GM11168 (cell line): ENCODE results near the gene UBASH3B.
"Not testable (repeated sequence)": the region's sequence is repeated elsewhere in the genome, so short reads cannot be mapped to it uniquely, and the experiment has no call there.

Source experiments
- in situ Hi-C: fragments of 300-500 bp; cut with MboI; formaldehyde crosslinking; loops from one replicate; pipeline ENCODE4 v1.12.0; 2022; ENCODE audit warnings: low sequenced_read_pairs; ENCODE audit not compliant: unreplicated experiment

Gene UBASH3B

DNA sequence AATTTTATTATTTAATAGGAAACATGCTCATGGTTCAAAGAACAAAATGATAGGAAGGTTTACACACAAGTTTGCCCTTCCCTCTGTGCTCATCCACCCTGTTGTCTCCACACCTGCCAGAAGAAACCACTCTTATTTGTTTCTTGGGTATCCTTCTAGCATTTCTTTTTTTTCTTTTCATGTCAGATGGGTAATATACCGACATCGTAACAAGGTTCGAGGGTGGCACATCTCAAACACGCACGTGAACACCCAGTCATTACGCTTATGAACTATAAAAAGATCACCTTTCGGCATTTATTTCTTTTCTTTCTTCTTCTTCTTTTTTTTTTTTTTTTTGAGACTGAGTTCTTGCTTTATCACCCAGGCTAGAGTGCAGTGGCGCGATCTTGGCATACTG is 70.5 kb downstream of the UBASH3B start:
- in situ Hi-C loops, result no loop called here

DNA sequence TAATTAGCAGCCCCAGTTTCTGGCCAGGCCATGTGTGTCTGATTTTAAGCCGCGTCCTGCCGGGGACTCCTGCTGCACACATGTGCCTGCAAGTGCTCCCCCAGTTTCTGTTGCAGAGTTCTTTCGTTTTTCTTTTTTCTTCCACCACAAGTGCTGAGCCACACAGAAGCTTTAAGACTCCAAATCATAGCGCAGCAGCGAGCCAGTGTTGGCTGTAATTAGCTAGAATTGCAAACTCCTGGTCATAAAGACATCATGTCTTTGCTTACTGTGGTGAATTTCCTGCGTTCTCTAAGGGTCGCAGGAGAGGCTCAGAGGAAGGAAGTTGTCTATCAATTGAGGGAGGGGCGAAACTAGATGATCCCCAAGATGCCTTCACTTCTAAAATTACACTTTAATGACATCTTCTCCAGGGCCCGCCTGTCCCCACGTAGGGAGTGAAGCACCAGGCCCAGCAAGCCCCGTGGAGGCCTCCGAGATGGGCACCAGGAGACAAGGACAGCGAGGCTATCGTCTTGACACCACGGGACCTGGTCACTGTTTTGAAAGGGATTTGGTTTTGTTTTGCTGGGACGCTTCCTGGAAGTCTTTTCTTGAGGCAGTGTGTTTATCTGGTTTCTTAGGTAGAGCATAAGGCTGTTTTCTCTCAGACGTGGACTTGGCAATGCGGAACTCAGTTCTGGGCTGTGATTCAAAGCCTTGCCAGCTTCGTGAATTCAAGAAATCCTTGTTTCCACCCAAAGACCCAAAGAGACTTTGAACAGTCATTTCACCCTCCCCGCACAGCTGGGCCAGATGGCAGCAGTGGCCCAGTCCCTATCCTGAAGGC is 71.8 kb downstream of the UBASH3B start:
- in situ Hi-C loops, result no loop called here

DNA sequence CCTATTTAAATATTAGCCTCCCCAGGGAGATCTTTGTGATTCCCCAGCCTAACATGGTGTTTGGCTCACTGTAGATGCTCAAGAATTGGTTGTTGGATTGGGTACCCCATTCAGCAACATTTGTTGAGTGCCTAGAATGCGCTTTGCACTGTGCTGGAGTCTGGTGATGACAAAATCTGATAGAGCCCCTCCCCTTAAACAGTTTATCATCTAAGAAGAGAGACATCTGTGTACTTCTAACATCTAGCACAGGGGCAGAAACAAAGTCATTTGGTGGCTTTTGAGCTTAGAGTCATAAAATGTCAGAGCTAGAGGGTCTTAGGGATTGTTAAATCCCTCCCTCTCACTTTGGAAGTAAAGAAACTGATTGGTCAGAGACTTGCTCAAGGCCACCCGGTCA is 73.0 kb downstream of the UBASH3B start:
- in situ Hi-C loops, result no loop called here

DNA sequence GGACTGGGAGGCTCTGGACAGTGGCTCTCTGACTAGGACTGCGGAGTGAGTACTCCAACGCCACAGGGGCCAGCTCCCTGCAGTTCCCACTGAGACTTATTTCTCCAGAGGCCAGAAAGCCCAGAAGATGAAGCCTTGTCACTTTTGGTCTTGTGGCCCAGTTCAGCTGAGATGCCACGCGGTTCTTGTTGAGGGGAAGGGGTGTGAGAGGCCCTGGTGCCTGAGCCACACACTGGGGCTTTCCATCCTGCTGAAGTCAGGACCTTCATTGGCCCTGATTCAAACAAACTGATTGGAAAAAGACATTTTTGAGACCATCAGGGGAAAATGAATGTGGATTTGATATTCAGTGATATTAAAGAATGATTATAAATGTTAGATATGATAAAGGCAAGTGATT is 73.6 kb downstream of the UBASH3B start:
- in situ Hi-C loops, result no loop called here

DNA sequence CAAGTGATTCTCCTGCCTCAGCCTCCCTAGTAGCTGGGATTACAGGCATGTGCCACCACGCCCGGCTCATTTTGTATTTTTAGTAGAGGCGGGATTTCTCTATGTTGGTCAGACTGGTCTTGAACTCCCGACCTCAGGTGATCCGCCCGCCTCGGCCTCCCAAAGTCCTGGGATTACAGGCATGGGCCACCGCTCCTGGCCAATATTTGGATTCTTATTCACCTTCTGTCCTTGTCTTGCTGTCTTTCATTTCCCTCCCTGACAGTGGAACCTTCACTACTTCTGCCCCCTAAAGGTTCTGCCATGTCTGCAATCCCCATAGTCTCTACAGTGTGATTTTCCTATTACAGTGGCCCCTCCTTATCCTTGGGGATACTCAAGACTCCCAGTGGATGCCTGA is 75.2 kb downstream of the UBASH3B start:
- in situ Hi-C loops, result not testable (repeated sequence)

DNA sequence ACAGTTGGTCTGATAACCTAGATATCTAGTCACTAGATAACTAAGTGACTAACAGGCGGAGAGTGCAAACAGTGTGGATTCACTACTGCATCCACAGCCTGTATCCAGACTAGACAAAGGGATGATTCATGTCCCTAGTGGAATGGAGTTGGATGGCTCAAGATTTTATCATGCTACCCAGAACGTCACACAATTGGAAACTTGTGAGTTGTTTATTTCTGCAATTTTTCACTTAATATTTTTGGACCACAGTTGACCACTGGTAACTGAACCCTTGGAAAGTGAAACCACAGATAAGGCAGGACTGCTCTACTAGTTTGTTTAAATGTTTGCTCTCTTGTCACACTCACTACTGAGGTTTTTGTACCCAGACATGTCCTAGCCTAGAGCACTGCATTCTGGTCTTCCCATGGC is 76.0 kb downstream of the UBASH3B start:
- in situ Hi-C loops, result no loop called here

DNA sequence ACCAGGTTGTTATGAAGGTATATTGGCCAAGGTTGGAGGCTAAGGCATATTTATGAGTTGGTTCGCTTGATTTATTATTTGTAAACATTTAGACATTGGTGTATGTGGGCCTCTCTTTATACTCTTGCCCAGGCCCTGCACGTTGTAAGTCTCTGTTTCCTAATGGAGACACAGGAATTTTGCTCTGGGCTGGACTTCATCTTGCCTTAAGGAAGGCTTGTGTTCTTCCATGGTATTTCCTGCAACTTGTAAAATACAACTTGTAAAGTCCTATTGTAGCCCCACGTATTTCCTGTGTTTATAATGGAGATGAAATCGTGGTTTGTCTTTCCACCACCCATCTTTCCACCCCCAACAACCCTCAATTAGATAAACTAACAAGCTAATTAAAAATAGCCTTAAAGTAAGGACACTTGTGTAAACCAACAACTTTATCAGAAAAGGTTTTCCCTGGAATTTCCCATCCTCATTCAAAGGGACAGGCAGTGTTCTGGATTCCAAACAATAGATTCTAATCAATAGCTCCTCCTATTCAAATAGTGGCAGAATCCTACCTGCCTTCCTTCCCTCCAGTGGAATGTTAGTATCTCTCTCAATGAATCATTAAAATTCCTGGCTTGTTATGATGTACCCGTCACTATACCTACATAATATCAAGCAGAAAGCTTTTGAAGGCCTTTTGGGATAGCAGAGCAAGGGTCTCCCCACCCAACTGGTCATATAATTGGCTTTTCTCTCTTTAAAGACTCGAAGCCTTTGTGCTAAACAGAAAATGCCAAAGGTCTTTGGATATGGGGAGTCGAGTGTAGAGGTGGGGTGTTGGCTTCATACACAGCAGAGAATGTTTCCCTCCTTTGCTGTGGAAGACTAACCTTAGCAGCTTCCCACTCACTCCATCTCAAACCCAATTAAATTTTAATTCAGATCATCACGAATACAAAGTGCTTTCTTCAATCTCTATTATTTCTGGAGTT is 77.1 kb downstream of the UBASH3B start:
- in situ Hi-C loops, result no loop called here

DNA sequence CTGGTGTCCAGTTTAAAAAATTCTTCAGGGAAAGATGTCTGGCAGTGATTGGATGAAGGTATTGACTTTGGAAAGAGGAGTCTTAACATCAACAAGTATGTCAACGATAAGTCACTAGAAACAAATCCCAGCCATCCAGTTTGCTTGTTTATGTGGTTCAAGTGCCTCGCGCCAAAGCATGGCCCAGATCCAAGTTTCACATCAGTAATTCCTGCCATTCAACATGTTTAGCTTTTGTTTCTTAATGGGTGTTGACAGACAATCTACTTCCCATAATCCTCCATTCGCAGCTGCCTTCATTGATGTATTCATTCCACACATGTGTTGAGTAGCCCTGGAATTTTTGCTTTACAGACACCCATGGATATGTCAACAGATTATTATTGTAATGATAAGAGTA is 77.8 kb downstream of the UBASH3B start:
- in situ Hi-C loops, result no loop called here

DNA sequence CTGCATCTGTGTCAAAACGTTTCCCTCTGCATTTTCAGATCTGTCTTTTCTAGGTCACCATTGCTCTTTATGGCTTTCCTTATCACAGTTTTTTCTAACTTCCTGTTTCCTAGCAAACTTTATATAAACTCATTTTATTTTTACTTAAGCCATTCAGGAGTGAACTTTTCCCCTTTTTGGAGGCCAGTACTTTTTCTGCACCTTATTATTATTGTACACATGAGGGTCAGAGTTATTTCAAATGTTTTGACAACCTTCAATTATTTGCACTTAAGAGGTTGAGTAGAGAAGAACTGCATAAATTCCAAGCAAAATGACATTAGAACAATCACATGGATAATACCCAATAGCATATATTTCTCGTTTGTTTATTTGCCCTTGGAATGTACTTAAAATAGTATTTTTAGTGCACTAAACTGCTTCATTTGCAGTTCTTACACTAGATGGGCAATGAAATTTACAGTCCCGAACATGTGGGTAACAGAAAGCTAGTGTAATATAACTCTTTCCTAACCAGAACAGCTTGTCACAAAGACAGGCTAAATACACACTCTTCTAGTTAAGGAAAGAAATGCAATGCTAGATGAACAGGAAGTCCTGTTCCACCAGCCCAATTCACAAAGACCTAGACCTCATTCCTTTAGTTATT is 79.5 kb downstream of the UBASH3B start:
- in situ Hi-C loops, result no loop called here

DNA sequence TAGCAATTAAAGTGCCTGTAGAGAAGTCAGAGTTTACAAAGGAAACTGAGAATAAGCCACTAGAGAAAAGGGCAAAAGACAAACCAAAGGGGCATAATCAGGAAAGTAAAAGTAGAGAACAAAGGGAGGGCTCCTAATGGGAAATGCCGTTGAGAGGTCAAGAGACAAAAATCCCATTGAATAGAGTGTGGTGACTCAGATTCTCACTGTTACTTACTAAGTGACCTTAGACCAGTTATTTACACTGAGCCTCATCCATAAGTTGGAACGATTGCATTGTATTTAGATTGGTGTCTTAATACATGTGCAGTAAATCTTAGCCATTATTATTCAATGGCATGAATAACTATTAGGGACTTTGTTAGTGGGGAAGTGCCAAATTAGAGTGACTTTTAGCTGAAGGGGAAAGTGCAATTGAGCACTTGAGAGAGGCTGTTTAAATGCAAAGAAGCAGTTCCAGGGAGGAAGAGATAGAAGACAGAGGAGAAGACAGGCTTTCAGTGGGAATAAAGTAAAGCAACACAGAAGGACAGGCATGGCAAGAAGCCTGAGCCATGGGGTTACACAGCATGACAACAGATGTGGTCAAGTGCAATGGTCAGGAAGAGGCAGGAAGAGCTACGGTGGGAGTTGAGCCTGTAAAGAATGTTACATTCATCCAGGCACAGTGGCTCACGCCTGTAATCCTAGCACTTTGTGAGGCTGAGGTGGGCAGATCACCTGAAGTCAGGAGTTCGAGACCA is 82.6 kb downstream of the UBASH3B start:
- in situ Hi-C loops, result no loop called here

DNA sequence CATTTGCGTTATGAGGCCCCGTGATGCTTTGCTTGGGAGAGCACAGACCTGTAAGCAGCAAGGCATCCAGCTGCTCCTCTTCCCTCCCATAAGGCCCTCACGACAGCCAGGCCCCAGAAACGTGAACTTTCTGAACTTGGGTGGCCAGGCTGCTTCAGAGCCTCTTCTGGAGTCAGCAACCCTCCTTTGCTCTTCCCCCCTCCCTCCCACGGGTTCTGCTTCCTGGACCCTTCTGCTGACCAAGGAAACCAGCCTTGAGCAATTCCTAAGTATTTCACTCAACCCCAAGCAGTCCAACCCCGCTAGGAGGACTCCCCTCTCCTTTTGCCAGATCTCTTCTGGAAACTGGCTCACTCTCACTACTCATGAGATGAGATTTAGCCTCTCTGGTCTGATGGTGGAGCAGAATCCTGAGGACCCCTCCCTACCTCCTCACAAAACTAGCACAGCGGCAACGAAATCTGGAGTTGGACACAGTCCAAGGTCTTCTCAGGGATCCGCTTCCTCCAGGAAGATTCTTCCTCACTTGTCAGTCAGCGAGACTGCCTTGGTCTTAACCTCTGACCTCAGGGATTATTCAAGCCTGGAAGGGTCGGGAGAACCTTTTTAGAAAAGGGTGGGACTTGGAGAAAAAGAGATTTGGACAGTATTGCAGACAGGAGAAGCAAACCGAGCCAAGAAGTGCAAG is 86.2 kb downstream of the UBASH3B start:
- in situ Hi-C loops, result loop anchor here (10.0 kb wide), 1 partner anchor 87 kb away; the partner anchor contains the start of gene UBASH3B

DNA sequence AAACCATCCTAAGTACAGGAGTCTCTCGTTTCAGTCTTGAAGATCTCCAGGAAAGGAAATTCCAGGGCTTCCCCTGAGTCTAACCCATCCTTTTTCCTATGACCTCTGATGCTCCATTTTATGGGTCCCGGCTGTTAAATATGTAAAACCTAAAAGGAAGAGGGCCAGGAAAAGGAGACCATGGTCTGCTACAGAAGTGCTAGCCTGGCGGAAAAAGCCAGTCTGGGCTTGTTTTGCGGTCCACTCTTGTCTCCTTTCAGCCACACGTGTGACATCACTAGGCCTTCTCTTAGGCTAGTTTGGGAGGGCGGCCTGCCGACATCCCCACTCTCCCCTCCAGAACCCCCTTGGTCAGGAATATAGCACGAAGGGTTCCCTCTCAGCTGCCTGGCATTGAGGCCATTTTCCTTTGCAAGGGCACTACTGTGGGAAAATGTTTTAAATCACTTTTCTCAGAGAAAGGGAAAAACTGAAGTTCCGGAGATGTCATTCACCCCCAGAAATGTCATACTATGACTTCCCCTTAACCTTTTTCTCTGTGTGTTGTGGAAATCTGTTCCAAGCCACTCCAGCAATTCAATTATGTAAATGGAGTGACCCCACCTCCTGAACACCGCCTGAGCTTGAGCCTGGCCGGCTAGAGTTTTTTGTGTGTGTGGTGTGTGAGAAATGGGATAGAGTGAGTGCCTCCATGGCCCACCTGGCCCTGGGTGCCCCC is 86.9 kb downstream of the UBASH3B start:
- in situ Hi-C loops, result loop anchor here (10.0 kb wide), 1 partner anchor 88 kb away; the partner anchor contains the start of gene UBASH3B

DNA sequence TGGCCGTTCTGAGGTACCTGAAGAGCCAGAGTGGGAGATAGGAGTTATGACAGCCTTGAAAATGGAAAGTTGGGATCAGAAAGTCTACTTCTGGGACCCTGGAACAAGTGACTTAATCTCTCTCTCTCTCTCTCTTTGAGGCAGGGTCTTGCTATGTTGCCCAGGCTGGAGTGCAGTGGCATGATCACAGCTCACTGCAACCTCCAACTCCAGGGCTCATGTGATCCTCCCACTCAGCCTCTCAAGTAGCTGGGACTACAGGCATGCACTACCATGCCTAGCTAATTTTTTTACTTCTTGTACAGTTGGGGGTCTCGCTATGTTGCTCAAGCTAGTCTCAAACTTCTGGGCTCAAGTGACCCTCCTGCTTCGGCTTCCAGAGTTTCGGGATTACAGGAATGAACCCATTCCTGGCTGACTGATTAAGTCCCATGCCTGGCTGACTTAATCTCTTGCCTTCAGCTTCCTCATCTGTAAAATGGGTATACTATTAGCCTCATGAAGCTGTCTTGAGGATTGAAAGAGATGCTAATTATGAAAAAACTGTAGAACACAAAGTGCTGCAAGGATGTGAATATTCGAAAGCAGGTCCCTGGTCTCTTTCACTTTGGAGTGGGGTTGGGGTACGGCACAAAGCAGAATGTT is 87.7 kb downstream of the UBASH3B start:
- in situ Hi-C loops, result loop anchor here (10.0 kb wide), 1 partner anchor 88 kb away; the partner anchor contains the start of gene UBASH3B

DNA sequence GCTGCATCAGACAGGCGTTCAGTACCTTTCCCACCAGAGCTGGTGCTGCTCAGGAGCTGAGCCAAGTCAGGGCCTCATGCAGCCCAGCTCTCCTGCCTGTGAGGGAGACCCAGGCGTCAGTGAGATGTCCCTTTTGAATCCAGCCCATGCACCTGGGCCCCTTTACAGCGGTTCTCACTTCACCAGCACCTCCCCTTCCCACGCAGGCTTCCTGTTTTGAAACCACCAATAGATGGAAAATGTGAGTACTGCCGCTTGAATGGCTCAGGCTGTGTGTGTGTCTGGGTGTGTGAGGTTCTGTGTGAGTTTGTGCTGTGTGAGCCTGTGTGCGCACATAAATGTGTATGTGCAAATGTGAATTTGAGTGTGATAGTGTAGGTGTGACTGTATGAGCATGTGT is 88.4 kb downstream of the UBASH3B start:
- in situ Hi-C loops, result loop anchor here (10.0 kb wide), 1 partner anchor 89 kb away; the partner anchor contains the start of gene UBASH3B

DNA sequence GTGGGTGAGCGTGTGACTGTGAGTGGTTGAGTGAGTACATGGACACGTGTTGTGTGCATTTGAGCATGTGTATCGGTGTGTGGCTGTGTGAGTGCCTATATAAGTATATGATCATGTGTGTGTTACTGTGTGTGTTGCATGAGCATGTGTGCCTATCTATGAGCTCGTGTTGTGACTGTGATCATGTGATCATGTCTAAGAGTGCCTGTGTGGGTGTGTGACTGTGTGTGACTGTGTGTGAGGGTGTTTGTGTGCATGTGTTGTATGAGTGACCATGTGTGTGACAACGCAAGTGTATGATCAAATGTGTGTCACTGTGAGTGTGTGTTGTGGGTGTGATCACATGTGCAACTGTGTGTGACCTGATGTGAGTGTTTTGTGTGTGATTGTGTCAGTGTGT is 88.8 kb downstream of the UBASH3B start:
- in situ Hi-C loops, result loop anchor here (10.0 kb wide), 1 partner anchor 90 kb away; the partner anchor contains the start of gene UBASH3B

DNA sequence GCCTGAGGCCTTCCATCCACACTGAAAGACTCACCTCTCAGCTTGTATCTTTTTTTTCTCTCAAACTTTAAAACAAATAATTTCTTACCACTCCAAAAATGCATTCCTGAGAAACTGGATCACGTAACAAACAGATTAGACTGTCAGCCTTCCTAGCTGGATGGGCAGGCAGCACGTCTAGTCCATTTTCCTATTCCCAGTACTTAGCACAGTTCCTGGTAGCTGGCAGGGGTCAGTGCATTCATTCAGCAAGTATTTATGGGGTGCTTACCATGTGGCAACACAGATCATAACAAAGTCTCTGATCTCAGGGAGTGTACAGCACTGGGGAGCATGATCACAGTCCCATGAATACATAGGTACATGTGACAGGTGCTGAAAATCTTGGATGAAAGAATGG is 89.6 kb downstream of the UBASH3B start:
- in situ Hi-C loops, result loop anchor here (10.0 kb wide), 1 partner anchor 90 kb away; the partner anchor contains the start of gene UBASH3B

DNA sequence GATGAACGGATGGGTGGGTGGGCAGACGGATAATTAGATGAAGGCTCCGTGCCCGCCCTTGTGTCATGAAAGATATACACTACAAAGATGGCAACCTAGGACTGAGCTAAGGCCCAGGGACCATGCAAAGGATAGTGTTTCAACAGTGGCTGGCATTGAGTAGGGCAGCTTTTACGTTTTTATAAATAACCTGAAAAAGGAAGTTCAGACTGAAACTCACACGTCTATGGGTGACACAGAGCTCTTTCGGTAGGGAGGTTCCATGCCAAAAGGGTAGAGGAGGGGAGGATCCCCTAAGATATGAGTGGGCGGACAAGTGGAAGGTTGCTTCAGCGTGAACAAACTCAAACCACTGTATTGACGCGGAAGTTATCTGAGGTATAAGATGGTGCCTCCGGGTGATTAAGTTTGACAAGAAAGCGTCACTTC is 90.5 kb downstream of the UBASH3B start:
- in situ Hi-C loops, result loop anchor here (10.0 kb wide), 1 partner anchor 91 kb away; the partner anchor contains the start of gene UBASH3B
